ENCODE data around the gene VAC14. TPM values are rescaled to one million over a fixed set of nuclear protein-coding genes. Genes with fewer than 3 reads are reported as not detected.

Gene VAC14
- total and polyA plus RNA-seq, 2 of the 8 experiments (the other 6 are each of a cell fraction or from before 2014, with no cell fraction given), result 56.0 to 108 TPM

DNA sequence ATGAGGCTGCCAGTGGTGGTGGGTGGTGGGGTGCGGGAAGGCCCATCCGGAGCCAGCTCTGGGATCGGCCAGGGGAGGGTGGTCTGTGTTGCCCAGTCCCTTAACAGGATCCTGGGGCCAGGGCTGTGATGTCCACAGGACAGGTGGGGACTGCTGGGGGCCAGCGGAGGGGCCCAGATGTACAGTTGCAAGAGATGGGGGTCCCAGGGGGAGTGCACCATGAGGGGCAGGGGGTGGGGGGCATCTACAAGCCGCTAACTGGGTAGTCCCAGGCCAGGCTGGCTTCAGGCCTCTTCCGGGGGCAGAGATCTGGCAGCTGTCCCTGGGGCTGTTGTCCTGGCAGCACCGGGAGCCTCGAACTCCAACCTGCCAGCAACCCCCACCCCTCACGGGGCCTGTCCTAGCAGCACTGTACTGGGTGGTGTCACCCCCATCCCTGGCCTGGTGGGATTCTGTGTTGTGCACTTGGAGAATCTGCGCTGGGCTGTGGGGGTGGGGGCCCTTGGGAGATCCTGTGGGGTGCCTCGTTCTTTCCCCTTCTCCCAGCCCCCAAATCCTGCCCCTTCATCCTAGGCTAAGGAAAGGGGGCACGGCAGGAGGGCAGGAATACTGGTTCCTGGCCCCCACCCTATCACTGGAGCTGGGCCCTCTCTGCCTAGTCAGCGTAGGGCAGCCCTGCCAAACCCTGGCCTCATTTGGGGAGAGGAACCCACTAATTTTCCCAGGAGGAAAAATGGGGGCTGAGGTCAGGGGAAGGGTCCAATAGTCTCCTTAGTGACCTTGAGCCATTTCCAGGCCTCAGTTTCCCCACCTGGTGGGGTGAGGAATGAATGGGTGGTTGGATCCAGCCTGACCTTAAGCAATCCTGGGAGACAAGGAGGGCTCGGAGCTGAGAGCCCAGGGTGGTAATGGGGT, 116.6 kb downstream of the VAC14 start:
- CTCF ChIA-PET (ENCODE audit: partially characterized antibody), result interaction anchor here (0.8 to 7.2 kb wide), 6 partner anchors 30 to 104 kb away, joined by 3 to 148 read pairs (median 4); no protein-coding TSS in a partner anchor
- peaks cover 3% of the 10 kb centered on the region; the same call in 1 of the 2 replicates for H3K79me1 ChIP-seq (ENCODE audit: low read depth, low read length)
- no peak overlapping the region; the same call in 1 of the 2 replicates for H4K8ac ChIP-seq (ENCODE audit: extremely low read depth, insufficient read depth, low read length)
- no peak overlapping the region for H3K14ac ChIP-seq (ENCODE audit: insufficient read length)
- no peak overlapping the region for H3K27ac ChIP-seq (ENCODE audit: low read depth, low read length)
- WGBS, 2 experiments (ENCODE audit: extremely low coverage in 1 of 2, insufficient coverage in 1 of 2, insufficient read length in 1 of 2, insufficient replicate concordance in 2 of 2, low coverage in 1 of 2, low lambda C conversion rate in 2 of 2, missing lambda C conversion rate in 1 of 2), result 82% methylated on average over 13 of the region's 14 CpGs; no CpG with 5 or more reads in 1 of the 2 experiments
- H2BK12ac ChIP-seq (ENCODE audit: low read depth, low read length), result 0 out of 2 replicates have a peak overlapping the region, but pooled peaks have one; percentile 9
- peaks cover 6% of the 10 kb centered on the region; the same call in 1 of the 2 replicates for H3K23me2 ChIP-seq (ENCODE audit: low read depth, low read length)
- no peaks in the 10 kb centered on the region; a peak in 1 of 4 replicates for H3K79me2 ChIP-seq (ENCODE audit: control insufficient read depth in 1 of 2, insufficient read depth in 2 of 2, low read length in 2 of 2)
- DNase-seq (ENCODE audit: low read depth in 1 of 2, low spot score in 2 of 2) (no peak), FAIRE-seq (no peak)
- H4K91ac ChIP-seq (replicated peaks; ENCODE audit: insufficient read length, low read length), result no peak overlapping the region
- H3K9ac ChIP-seq (replicated peaks in 1 of 4; ENCODE audit: extremely low read depth in 1 of 4, low read depth in 3 of 4, low read length in 3 of 4), result no peak overlapping the region
- H3K27me3 ChIP-seq (replicated peaks in 1 of 4; ENCODE audit: control insufficient read depth in 3 of 4, extremely low read depth in 1 of 4, insufficient read depth in 3 of 4, low read length in 3 of 4), result peaks cover 0 to 8% (median 3%) of the 10 kb centered on the region in 4 experiments; a peak in 4 of 7 replicates
- H3K4me3 ChIP-seq (ENCODE audit: extremely low read depth in 1 of 4, insufficient read depth in 2 of 4, low read depth in 3 of 4, low read length in 4 of 4), result peak overlapping the region; percentile 49 to 81 (median 65); a peak in 7 of 8 replicates
- H2BK120ac ChIP-seq (replicated peaks; ENCODE audit: low read depth, low read length), result no peak overlapping the region
- no peak overlapping the region for H2BK15ac ChIP-seq (ENCODE audit: low read length)
- POLR2A ChIA-PET (ENCODE audit: partially characterized antibody), result interaction anchor here (0.6 kb wide), 1 partner anchor 110 kb away, joined by 3 read pairs; no protein-coding TSS in a partner anchor
- peaks cover 8 to 9% of the 10 kb centered on the region in 2 experiments for H4K20me1 ChIP-seq (replicated peaks in 1 of 2; ENCODE audit: control insufficient read depth in 1 of 2, insufficient read depth in 2 of 2, low read length in 2 of 2)
- H3K4me2 ChIP-seq (ENCODE audit: insufficient read depth in 1 of 2, low read depth in 2 of 2, low read length in 2 of 2), result peak overlapping the region; percentile 67 to 95
- no peak overlapping the region for H3K23ac ChIP-seq (ENCODE audit: insufficient read length)
- no peaks in the 10 kb centered on the region for H3K9me3 ChIP-seq (ENCODE audit: insufficient read depth in 2 of 2, low read depth in 1 of 2, low read length in 1 of 2)
- no peak overlapping the region for H2BK5ac ChIP-seq (ENCODE audit: low read depth, low read length)
- no peak overlapping the region; the same call in 1 of the 2 replicates for H2AK5ac ChIP-seq (ENCODE audit: low read depth, low read length)
- H2BK20ac ChIP-seq (ENCODE audit: low read length), result no peak overlapping the region
- peaks cover 0 to 30% (median 15%) of the 10 kb centered on the region in 4 experiments; a peak in 6 of 7 replicates for H3K4me1 ChIP-seq (replicated peaks in 1 of 4; ENCODE audit: control insufficient read depth in 3 of 4, insufficient read depth in 4 of 4, low read length in 3 of 4)
- peak overlapping the region; percentile 71 for H3K18ac ChIP-seq (ENCODE audit: extremely low read depth, low read length)
- no peak overlapping the region for H2AFZ ChIP-seq (ENCODE audit: low read length)
- H3K36me3 ChIP-seq (ENCODE audit: control insufficient read depth in 2 of 4, insufficient read depth in 4 of 4, low read length in 3 of 4), result no peaks in the 10 kb centered on the region
- H3K56ac ChIP-seq (replicated peaks; ENCODE audit: insufficient read length, low read depth, low read length), result no peak overlapping the region
- peak overlapping the region; percentile 29 for H3K4ac ChIP-seq (replicated peaks; ENCODE audit: insufficient read length, low read depth, low read length)
- no peak overlapping the region for H4K5ac ChIP-seq (ENCODE audit: insufficient read length, low read depth, low read length)
- TF ChIP-seq CEBPB (IDR thresholded peaks at IDR 0.05; ENCODE audit: low read depth, low read length), result no peak
- TF ChIP-seq EP300 (IDR thresholded peaks at IDR 0.05; ENCODE audit: borderline replicate concordance in 1 of 2, low read depth in 2 of 2, low read length in 2 of 2), result no peak
- TF ChIP-seq ASH2L (IDR thresholded peaks at IDR 0.05; ENCODE audit: low read length), result no peak
- no peak for TF ChIP-seq TEAD4 (IDR thresholded peaks at IDR 0.05; ENCODE audit: low read depth, low read length)
- TF ChIP-seq CBX8 (IDR thresholded peaks at IDR 0.05; ENCODE audit: borderline replicate concordance, low read depth, low read length), result no peak
- TF ChIP-seq HDAC6 (IDR thresholded peaks at IDR 0.05; ENCODE audit: low read depth, low read length), result no peak
- TF ChIP-seq KDM1A (IDR thresholded peaks at IDR 0.05; ENCODE audit: borderline replicate concordance, low read length), result no peak
- TF ChIP-seq RXRA (IDR thresholded peaks at IDR 0.05; ENCODE audit: insufficient read depth, low read depth, low read length), result no peak
- no peak for TF ChIP-seq POLR2AphosphoS5 (IDR thresholded peaks at IDR 0.05; ENCODE audit: low read depth, low read length)
- TF ChIP-seq TBP (IDR thresholded peaks at IDR 0.05; ENCODE audit: low read depth, low read length), result no peak
- no peak for TF ChIP-seq POU5F1 (IDR thresholded peaks at IDR 0.05; ENCODE audit: low read depth, low read length)
- TF ChIP-seq TCF12 (IDR thresholded peaks at IDR 0.05; ENCODE audit: low read depth, low read length), result no peak
